GM10847 (cell line): ENCODE results near the gene IFNA5.
A peak's percentile ranks its signal among the peaks of the same experiment; 100 is the strongest.

ENCODE experiments used
- POLR2A ChIP-seq: IDR thresholded peaks from 2 replicates; pipeline ENCODE4 v1.6.1; 2011; ENCODE audit not compliant: insufficient read length; ENCODE audit errors: extremely low read depth

Gene IFNA5

DNA sequence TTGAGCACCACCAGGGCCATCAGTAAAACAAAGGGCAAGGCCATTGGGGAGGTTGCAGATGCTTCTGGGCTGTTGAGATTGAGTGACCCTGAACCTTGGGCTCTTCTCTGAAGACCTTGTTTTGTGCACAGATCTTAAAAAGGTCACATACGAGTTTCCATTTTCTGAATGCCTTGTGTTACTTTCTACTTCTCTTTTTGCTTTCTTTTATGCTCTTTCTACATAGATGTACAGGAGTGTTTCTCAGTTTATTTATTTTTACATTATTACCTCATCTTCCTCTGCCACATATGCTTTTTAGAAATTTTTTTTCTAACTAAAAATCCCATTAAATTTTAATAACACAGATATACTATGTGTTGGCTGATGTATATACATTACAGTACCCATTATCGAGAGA is at the start of gene IFNA5:
IFNA5 (minus strand) TSS at position 101 of the 400 bp plus-strand sequence; CDS start at position 44, 57 bp downstream.
- no peak for TF ChIP-seq POLR2A

DNA sequence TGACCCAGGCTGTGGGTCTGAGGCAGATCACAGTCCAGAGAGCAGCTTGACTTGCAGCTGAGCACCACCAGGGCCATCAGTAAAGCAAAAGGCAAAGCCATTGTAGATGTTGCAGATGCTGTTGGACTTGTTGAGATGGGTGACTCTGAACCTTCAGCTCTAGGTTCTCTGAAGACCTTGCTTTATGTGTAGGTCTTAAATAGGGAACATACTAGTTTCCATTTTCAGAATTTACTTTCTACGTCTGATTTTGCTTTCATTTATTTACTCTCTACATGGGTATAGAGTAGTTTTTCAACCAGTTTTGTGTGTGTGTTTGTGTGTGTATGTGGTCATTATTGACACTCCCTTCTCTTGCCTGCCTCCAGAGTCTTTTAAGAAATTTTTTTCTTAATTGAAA is 45.7 kb upstream of the IFNA5 start, which contains the start of gene IFNA6:
IFNA6 (minus strand) TSS at position 101 of the 400 bp plus-strand sequence; CDS start at position 101, 0 bp downstream.
- TF ChIP-seq POLR2A, result no peak

DNA sequence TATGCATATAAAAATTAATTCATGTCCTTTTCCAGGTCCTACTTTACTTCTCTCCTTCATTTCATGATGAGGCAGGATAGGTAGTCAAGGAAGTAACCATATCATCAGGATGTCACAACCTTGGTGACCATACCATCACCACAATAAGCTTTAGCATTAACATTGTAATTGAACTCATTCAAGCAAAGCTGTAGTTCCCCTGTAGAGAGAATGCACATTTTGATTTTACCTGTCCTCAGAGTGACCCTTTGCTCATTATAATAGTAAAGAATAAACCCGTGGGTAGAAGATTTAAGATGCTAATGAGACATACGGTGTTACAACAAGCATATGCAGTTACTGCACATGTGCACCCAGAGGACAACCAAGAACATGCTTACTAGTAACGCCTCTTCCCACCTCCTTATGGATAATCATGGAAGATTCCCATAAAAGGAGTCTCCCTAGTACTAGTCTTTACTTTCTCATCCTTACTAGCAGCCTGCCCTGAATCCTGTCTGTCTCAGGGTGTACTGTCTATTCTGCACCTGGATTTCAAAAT is 43.4 kb upstream of the IFNA5 start:
- no peak for TF ChIP-seq POLR2A

DNA sequence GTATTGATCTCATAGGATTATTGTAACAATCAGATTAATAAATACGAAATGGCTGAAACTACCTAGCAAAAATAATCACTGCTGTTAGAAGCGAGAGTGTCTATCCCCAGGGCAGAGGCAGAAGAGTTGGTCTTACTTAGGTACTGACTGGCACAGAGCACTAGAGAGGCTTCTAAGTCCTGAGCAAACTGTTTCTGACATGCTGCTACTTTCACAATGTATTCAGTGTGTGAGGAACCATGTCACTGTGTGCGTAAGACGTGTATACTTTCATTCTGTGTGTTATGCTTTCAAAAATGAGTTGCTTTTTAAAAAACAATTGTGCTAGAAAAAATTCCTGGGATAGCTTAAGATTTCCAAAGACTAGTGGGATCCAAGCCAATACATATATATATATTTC is 35.6 kb upstream of the IFNA5 start:
- TF ChIP-seq POLR2A, result no peak

DNA sequence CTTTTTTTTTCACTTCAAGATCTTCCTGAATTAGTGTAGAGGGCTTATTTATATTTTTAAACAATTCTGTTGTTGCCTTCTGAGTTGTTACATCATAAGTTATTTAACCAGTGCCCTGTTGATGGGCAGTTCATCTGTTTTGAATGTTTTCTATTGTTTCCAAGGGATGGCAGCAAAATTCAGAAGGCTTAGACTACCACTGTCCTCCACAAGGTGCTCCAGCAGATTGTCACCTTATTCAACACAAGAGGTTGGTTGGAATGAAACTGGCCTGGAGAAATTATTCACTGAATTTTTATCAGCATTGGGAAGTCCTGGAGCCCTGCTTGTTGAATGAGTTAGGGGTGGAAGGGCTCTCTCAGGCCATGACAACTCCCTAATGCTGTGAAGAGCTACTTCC is 31.3 kb upstream of the IFNA5 start:
- TF ChIP-seq POLR2A, result no peak

DNA sequence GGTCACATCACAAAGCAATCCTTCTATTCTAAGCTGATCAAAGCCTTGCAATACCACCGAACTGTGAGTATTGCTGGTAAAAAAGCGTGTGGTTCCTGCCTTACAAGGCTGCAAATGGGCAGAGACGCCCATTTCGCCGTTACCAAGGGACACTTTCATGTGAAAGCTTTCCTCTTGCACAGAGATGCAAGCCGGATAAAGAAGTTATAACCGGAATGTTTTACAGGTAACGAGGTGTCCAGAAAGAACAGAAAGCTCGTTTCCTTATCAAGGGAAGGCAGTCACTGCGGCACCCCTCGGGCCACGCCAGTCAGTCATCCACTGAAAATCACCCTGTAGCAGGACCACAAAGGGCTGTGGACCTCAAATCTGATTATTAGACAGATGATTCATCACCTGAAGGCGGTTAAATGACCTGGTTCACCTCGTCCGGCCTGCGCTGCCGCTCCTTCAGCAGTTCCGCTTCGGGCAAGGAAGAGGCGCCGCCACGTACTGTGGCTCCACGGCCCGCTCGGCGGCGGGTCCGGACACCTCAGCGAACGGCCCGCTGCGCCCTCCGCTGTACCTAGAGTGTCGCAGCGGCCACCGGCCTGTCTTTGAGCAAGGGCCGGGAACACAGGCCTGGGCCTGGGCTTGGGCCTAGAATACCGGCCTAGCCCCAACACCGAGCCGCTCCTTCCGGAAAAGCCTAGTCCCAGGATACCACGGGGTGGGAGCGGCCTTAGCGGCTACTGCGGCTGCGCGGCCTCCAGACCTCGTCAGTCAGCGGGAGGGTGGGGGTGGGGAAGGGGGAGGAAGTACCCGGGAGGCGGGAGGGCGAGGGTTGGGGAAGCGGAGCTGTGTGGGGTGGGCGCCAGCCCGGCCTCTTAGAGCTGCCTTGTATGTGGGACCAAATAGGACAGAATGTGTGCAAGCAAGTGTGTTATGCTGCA is 29.9 kb upstream of the IFNA5 start, which contains the start of gene KLHL9:
KLHL9 (minus strand) TSS at position 704 of the 932 bp plus-strand sequence; CDS start at position 159, 545 bp downstream.
- peak; percentile 79 for TF ChIP-seq POLR2A

DNA sequence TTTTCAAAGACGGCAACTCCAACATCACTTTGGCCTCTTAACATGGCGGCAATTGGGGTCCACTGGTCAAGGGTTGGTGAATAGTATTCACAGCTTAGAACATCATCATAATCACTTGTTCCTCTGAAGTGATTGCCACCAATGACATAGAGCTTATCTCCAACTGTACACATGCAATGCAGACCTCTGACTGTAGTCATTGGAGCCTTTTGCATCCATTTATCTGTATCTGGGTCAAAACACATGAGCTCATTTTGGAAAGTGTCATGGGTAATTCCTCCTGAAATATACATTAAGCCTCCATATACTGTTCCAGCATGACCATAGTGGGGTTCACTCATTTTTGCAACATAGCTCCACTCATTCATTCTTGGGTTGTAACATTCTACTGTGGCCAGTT is 28.1 kb upstream of the IFNA5 start:
- no peak for TF ChIP-seq POLR2A

DNA sequence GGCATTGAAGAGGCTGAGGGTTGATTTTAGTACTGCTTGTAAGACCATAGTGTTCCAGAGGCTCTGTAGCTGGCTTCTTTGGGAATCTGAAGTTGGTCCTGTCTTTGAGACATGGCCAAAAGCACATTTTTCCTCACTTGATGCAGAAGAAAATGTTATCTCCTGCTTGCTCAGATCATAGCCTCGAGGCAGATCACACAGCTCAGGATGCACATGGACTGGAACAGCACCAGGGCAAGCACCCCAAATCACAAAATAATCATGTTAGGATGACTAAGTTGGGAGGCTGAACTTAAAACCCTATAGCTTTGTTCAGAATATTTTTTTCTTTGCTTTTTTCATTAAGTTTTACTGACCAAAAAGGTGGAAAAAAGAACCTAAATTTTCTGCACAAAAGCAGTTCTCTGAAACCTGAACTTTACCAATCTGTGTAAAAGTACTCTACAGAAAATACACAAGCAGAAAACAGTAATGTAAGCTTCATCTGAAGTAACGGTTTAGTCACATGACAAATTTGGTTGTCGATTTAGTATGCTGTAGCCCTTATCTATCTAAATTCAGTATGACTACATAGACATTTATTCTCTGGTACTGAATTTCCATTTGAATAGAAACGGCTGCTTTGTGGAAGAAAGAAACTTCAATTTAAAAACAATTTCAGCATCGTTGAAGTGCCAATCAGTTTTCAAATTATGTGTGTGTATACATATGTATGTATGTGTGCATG is 26.7 kb upstream of the IFNA5 start:
- TF ChIP-seq POLR2A, result no peak

DNA sequence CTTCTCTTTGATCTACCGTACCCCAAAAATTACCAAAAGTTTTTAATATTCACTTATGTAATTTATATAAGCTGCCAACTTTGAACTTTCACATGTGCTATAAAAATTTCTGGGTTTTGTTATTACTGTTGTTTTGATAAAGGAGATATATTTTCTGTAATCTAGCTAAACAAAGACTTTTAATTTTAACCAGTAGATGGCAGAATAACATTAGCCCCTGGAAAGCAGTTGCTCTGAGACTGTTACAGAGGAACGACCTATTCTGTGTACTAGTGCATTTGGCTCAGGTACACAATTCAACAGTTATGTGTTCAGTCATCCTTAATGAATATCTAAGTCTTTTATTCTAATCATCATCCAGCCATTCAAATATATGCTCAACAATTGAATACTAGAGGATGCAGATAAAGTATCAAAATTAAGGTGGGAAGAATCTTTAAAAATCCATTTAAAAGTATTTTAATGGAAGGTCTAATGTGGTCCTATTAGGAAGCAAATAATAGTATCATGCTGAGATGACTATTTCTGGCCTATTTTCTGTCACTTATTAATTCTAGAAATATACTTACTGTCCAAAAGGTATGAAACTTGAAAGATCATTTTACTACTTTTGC is 21.5 kb upstream of the IFNA5 start:
- TF ChIP-seq POLR2A, result no peak

DNA sequence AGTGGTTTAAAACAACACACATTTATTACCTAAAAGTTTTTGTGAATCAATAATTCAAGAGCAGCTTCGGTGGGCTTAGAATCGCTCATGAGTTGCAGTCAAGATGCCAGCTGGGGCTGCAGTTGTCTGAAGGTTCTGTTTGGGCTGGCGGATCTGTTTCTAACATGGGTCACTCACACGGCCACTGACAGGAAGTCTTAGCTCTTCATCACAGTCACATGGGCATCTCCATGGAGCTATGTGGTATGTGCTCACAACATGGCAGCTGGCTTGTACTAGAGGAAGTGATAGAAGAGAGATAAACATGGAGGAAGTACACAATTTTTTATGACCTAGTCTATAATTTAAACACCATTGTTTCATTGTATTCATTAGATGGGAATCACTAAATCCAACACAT is 18.9 kb upstream of the IFNA5 start:
- TF ChIP-seq POLR2A, result no peak

DNA sequence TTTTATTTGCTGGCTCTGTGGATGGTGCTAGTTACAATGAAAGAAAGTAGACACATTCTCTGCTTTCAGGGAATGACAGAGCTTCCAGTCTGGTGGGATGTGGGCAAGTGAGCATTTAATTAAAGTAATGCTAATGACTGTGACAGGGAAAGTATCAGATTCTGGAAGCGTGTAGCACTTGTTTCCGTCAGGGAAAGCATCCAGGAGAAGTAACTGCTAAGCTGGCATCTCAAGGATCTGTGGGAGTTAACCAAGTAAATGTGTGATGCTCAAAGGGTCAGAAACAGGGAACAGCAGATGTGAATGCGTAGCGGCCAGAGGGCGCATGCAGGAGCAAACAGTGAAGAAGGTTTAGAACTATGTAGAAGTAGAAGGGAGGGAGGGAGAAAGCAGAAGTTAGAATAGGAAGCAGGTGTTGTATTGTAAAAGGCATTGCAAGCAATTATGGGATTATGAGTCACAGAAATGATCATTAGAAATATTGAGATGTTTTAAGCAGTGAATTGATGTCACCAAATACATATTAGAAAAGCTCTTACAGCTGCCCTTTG is 17.9 kb upstream of the IFNA5 start:
- TF ChIP-seq POLR2A, result no peak

DNA sequence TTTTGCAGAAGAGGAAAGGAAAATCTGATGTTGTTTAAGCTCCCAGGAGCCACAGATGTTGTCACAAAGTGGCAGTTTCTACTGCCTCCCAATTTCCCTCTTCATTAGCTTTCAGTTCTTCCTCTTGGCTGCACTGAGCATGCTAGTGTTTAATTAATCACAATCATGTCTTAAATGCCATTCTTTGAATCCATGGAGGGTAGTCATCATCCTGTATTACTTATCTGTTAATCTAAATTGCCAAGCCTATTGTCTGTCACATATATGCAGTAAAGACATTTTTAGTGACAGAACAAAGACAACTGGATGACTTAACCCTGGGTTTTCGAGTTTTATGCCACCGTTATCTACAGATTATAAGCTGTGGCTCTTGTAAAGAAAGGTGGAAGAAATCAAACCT is 15.4 kb upstream of the IFNA5 start:
- TF ChIP-seq POLR2A, result no peak

DNA sequence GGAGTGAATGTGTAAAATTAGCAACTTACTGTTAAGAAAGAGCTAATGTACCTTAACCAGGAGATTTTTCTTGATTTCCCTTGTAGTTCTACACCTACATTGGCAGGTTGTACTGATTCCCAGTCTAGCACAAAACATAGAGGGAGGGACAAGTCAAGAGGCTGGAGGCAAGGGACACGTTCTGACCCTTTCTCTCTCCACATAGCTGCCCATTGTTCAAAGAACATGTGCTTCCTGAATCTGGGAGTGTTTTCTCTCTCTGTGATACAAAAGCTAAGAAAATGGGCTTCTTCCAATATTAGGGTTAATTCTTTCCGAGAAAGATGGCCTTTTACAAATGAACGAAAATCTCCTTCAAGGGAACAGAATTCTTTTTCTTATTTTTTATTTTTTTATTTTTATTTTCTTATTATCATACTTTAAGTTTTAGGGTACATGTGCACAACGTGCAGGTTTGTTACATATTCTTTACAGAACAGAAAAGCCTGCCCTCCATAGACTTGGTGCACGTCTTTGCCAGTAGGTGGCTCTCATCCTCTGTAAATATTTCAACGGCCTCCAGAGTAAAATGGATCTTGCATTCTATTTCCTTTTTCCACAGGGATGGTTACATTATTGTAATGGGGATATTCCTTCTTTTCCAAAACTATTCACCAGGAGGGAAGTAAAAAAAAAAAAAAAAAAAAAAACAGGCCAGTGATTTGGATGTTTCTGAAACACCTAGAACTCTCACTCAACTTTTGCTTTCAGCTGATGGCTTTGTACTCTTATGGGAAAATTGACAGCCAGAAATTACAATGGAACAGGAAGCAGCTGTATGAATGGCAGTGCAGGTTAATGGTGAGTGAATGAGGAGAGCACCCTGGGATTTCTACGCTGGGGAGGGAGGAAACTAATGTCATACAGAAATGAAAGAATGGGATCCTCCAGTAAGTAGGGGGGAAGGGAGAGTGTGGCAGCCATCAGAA is 13.1 kb upstream of the IFNA5 start:
- no peak for TF ChIP-seq POLR2A

DNA sequence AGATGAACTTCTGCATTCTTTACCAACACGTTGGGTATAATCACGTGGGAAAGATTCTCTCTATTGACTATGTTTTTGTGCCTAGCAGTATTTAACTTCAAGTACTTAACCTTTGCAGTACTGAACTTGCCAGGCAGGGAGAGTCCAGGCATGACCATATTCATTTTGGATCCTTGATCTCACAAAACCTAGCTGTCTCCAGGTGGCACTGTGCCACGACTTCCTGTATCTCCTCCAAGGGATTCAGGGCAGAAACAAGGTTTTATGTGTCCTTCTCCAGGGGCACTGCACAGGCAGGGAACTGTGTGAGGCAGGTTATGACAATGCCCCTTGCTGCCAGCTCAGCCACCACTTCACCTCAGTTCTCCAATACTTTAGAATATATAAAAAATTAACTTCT is 11.7 kb upstream of the IFNA5 start:
- no peak for TF ChIP-seq POLR2A
